Tibial artery (tissue), 4 donors: ENCODE results near the gene AZGP1.
"Not testable (repeated sequence)": the region's sequence is repeated elsewhere in the genome, so short reads cannot be mapped to it uniquely, and the experiment has no call there.

Source experiments
- DNase-seq, 2 donors: peaks; one replicate each; pipeline ENCODE4 v3.0.0-alpha.2; 2019
- H3K27ac ChIP-seq, 2 donors: fragments of 200-600 bp; sonication (generic) in 1 of 2; 1 replicate in 1 of 2; 2 replicates in 1 of 2; pipeline ENCODE4 v1.5.1; 2018 to 2019; ENCODE audit warnings: mild to moderate bottlenecking in 1 of 2
- H3K27me3 ChIP-seq, 2 donors: fragments of 200-600 bp; sonication (generic) in 1 of 2; one replicate each; pipeline versions ENCODE4 v1.5.1 to v1.6.0; 2016 to 2019
- H3K36me3 ChIP-seq, 3 donors: fragments of 200-600 bp; sonication (generic) in 2 of 3; one replicate each; pipeline ENCODE4 v1.5.1; 2016 to 2019; ENCODE audit warnings: mild to moderate bottlenecking in 2 of 3
- H3K4me1 ChIP-seq, 4 donors: fragments of 200-600 bp; sonication (generic) in 2 of 4; 1 replicate in 3 of 4; 2 replicates in 1 of 4; pipeline ENCODE4 v1.5.1; 2016 to 2019
- H3K4me3 ChIP-seq, 2 donors: fragments of 200-600 bp; sonication (generic) in 1 of 2; 1 replicate in 1 of 2; 2 replicates in 1 of 2; pipeline ENCODE4 v1.5.1; 2018 to 2019; ENCODE audit warnings: mild to moderate bottlenecking in 2 of 2
- H3K9me3 ChIP-seq, 3 donors: fragments of 200-600 bp; sonication (generic) in 1 of 3; one replicate each; pipeline ENCODE4 v1.5.1; 2016 to 2019
- CTCF ChIP-seq, 2 experiments: fragments of 200-600 bp in 1 of 2; fragments of 450-650 bp in 1 of 2; IDR thresholded peaks; one replicate each; pipeline ENCODE4 v1.5.1; 2017 to 2019; ENCODE audit warnings: antibody characterized with exemption in 2 of 2, mild to moderate bottlenecking in 1 of 2, moderate library complexity in 1 of 2
- intact Hi-C: fragments of 100-400 bp; cut with DNase I; formaldehyde crosslinking; loops from one replicate; pipeline ENCODE4 v1.15.0; 2023; ENCODE audit warnings: low total_unique reads

The AZGP1 gene

GRCh38 chr7:99955247-99955646, 20.6 kb downstream of the AZGP1 start:
- no peak overlapping the region for H3K4me3 ChIP-seq
- no peaks in the 10 kb centered on the region for H3K36me3 ChIP-seq
- H3K9me3 ChIP-seq, result no peaks in the 10 kb centered on the region
- TF ChIP-seq CTCF (IDR thresholded peaks at IDR 0.05), result no peak
- no peaks in the 10 kb centered on the region for H3K4me1 ChIP-seq
- no peak overlapping the region for H3K27ac ChIP-seq
- H3K27me3 ChIP-seq, result peaks cover 0 to 4% of the 10 kb centered on the region in 2 donors
- no peak for DNase-seq
- intact Hi-C loops, result no loop called here

GRCh38 chr7:99954643-99955042, 21.2 kb downstream of the AZGP1 start:
- H3K4me1 ChIP-seq, H3K27me3 ChIP-seq, H3K27ac ChIP-seq, DNase-seq, H3K4me3 ChIP-seq, H3K36me3 ChIP-seq, H3K9me3 ChIP-seq, intact Hi-C loops: not testable (repeated sequence)

DNA sequence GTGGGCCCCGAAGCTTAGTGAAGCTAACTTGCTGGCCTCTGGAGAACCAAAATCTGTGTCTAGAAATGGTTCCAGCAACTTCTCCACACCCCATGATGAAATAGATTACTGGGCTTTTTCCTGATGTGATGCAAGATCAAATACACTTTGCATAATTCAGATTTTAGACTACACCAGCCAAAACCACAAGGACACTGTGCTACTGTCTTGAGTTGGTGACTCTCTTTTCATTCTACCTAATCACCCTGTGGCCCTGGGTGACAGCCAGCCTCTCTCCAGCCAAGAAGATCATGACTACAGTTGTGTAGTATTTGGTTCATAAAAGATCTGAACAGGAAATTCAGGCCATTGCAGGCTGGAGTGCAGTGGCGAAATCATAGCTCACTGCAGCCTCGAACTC, 22.2 kb downstream of the AZGP1 start:
- Histone ChIP-seq H3K4me3 (no peak overlapping the region), H3K27me3 (no peaks in the 10 kb centered on the region), H3K36me3 (no peaks in the 10 kb centered on the region), H3K9me3 (no peaks in the 10 kb centered on the region), H3K27ac (no peak overlapping the region), H3K4me1 (no peaks in the 10 kb centered on the region)
- DNase-seq, result peak in 1 of 2 donors; percentile 68
- no peak for TF ChIP-seq CTCF (IDR thresholded peaks at IDR 0.05)
- intact Hi-C loops, result no loop called here

DNA sequence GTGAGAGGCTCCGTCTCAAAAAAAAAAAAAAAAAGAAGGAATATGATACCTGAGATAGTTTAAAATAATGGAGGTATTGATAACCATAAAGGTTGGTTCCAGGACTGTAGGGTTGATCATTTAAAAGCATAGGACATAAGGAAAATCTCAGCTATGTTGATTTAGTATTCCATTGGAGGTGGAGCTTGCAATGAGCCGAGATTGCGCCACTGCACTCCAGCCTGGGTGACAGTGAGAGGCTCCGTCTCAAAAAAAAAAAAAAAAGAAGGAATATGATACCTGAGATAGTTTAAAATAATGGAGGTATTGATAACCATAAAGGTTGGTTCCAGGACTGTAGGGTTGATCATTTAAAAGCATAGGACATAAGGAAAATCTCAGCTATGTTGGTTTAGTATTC, 23.2 kb downstream of the AZGP1 start:
- H3K9me3 ChIP-seq, H3K4me3 ChIP-seq, H3K27ac ChIP-seq, H3K36me3 ChIP-seq, intact Hi-C loops, H3K27me3 ChIP-seq, H3K4me1 ChIP-seq, DNase-seq: not testable (repeated sequence)

- H3K4me3 ChIP-seq, H3K27me3 ChIP-seq, H3K4me1 ChIP-seq, H3K9me3 ChIP-seq, H3K27ac ChIP-seq, intact Hi-C loops, H3K36me3 ChIP-seq, DNase-seq: not testable (repeated sequence)
These were observed 25.0 kb downstream of the AZGP1 start for GRCh38 chr7:99950819-99951218.

DNA sequence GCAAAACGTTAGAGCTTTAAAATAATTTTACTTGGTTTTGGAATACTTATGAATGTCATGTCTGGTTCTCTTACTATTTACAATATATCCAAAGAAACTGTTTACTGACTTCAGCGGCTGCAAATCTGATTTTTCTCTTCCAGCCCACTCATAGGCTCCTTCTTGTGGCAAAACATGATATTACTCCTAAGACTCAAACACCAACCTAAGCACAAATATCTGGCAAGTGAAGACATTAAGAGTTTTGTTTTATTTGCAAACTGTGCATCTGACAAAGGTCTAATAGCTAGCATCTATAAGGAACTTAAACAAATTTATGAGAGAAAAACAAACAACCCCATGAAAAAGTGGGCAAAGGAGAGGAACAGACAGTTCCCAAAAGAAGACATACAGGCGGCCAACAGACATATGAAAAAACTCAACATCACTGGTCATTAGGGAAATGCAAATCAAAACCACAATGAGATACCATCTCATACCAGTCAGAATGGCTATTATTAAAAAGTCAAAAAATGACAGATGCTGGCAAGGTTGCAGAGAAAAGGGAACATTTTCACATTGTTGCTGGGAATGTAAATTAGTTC, 26.1 kb downstream of the AZGP1 start:
- no peak for DNase-seq
- Histone ChIP-seq H3K4me1 (no peaks in the 10 kb centered on the region), H3K4me3 (no peak overlapping the region), H3K27me3 (peaks cover 0 to 7% of the 10 kb centered on the region in 2 donors), H3K36me3 (no peaks in the 10 kb centered on the region), H3K27ac (no peak overlapping the region), H3K9me3 (no peaks in the 10 kb centered on the region)
- no peak for TF ChIP-seq CTCF (IDR thresholded peaks at IDR 0.05)
- intact Hi-C loops, result no loop called here

- Histone ChIP-seq H3K4me3 (no peak overlapping the region), H3K9me3 (no peaks in the 10 kb centered on the region), H3K27ac (no peak overlapping the region), H3K36me3 (no peaks in the 10 kb centered on the region), H3K4me1 (no peaks in the 10 kb centered on the region), H3K27me3 (peaks cover 0 to 7% of the 10 kb centered on the region in 2 donors)
- no peak for TF ChIP-seq CTCF (IDR thresholded peaks at IDR 0.05)
- DNase-seq, result no peak
- intact Hi-C loops, result no loop called here
These were observed 28.2 kb downstream of the AZGP1 start for GRCh38 chr7:99947608-99948007.
